ENCODE measurements around the gene BRMS1. TPM values are rescaled to one million over a fixed set of nuclear protein-coding genes. Genes with fewer than 3 reads are reported as not detected.

The BRMS1 gene
- total RNA-seq, 2 experiments from 2014 or later, result 53.2 to 57.1 TPM

DNA sequence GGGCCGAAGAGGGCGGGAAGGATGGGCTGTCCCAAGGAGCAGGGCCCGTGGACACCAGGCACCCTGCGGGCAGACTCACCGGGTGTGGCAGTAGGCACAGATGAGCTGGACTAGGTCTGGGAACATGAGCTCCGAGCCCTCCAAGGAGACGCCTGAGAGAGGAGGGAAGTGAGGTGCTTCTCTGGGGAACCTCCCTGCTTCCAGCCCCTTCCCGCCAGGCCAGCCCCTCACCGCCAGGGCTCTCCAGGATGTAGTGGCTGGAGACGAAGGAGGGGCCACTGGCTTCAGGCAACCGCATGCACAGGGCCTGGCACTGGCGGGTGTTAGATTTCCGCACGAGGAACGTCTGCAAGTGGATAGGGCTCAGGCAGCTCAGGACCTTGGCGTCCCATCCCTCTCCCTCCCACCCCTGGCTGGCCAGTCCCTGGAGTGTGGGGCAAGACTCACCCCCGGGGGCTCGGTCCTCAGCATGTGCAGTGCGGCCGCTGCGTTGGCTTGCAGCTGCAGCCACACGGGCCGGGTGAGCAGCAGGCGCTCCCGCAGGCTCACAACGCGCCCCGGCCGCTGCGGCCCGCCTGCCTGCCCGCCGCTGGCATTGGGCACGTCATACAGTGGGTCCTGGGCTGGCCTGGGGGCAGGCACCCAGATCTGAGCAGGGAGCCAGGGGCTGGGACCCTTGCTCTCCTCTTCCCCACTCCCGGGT, 9.2 kb downstream of the BRMS1 start:
- POLR2A ChIA-PET, result interaction anchor here (0.6 to 3.2 kb wide), 6 partner anchors 9 to 836 kb away, joined by 3 to 25 read pairs (median 12); partner anchors contain the start of genes BRMS1 and CD248
- peaks cover 24% of the 10 kb centered on the region for H3K36me3 Mint-ChIP-seq (ENCODE audit: low read depth)
- H3K4me1 Mint-ChIP-seq (ENCODE audit: low read depth), result peaks cover 40% of the 10 kb centered on the region
- CTCF ChIA-PET, result interaction anchor here (0.5 to 8.7 kb wide), 13 partner anchors 9 to 54 kb away, joined by 3 to 194 read pairs (median 5); partner anchors contain the start of genes BRMS1, CD248 and YIF1A
- H3K27ac Mint-ChIP-seq, result peak overlapping the region; percentile 43
- H3K27me3 Mint-ChIP-seq (ENCODE audit: low read depth), result no peaks in the 10 kb centered on the region
- DNase-seq (no peak), ATAC-seq (peak; percentile 2)
- H3K4me3 Mint-ChIP-seq, result no peak overlapping the region
- H3K9me3 Mint-ChIP-seq (ENCODE audit: insufficient read depth), result no peaks in the 10 kb centered on the region

DNA sequence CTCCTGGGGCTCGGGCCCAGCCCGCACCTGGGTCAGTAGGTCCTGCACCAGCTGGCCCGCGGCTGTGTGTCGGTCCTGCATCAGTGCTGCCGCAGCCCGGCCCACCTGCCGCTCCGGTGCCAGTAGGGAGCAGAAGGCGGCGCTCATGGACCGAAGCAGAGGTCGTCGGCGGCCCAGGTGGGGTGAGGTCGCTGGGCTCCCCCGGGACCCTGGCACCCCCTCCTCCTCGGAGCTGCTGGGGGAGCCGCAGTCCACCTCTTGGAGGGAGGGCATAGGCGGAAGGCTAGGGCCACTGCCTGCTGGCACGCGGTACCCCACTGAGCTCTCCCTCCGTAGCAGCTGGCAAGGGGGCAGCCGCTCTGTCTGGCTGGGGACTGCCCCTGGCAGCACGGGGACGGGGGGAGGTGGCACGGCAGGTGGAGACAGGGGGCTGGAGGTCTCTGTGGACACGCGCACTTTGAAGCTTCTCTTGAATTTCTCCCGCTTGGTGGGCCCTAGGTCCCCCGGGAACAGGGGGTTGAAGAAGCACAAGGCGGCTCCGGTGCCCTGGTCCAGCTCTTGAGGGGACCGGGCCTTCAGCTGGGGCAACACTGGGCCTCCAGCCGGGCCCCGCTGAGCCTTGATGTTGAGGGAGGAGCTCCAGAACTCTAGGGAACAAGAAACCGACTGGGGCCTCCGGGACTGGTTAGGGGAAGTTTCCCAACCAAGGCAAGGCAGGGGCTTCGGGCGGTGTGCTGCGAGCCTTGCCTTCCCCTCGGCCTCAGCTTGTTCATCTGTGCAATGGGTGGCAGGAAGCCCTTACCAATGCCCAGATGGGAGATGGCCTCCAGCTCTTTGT, 10.1 kb downstream of the BRMS1 start:
- no peaks in the 10 kb centered on the region for H3K9me3 Mint-ChIP-seq (ENCODE audit: insufficient read depth)
- no peaks in the 10 kb centered on the region for H3K27me3 Mint-ChIP-seq (ENCODE audit: low read depth)
- POLR2A ChIA-PET, result interaction anchor here (0.6 to 3.2 kb wide), 5 partner anchors 8 to 22 kb away, joined by 3 to 25 read pairs (median 14); partner anchors contain the start of genes BRMS1 and CD248
- CTCF ChIA-PET, result interaction anchor here (1.3 to 8.7 kb wide), 6 partner anchors 10 to 54 kb away, joined by 5 to 194 read pairs (median 7); partner anchors contain the start of gene BRMS1
- no peak overlapping the region for H3K4me3 Mint-ChIP-seq
- peak overlapping the region; percentile 43 for H3K27ac Mint-ChIP-seq
- no peak for DNase-seq
- ATAC-seq, result no peak
- peaks cover 42% of the 10 kb centered on the region for H3K4me1 Mint-ChIP-seq (ENCODE audit: low read depth)
- peaks cover 24% of the 10 kb centered on the region for H3K36me3 Mint-ChIP-seq (ENCODE audit: low read depth)

DNA sequence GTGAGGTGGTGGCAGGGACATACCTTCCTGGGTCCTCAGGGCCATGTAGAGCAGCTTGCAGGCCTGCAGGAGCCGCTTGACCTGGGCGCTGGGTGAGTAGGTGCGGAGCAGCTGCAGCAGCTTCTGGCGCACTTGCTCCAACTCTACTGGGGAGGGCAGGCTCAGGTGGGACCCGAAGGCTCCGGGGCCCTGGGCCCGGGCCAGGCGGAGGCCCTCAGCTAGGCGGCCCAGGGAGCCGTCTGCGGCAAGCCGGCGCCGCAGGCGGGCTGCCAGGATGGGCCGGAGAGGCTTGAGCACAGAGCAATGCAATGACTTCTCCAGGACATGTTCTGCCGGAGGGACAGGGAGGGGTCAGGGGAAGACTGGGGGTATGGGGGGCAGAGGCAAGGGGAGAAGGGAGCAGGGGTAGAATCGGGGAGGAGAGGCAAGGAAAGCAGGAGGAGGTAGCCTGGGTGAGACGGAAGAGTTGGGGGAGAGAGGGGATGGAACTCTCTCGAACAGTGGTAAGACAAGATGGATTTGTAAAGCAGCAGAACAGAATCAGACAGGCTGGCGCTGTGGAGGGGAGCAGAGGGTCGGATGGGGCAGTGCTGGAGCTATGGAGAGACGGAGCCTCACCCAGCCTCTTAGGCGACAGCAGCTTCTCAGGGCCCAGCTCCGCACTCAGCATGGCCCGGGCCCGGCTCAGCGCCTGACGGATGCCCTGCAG, 10.9 kb downstream of the BRMS1 start:
- DNase-seq (no peak), ATAC-seq (no peak)
- Mint-ChIP-seq H3K27me3 (ENCODE audit: low read depth) (no peaks in the 10 kb centered on the region), H3K4me1 (ENCODE audit: low read depth) (peaks cover 42% of the 10 kb centered on the region), H3K9me3 (ENCODE audit: insufficient read depth) (no peaks in the 10 kb centered on the region), H3K4me3 (no peak overlapping the region), H3K36me3 (ENCODE audit: low read depth) (peaks cover 21% of the 10 kb centered on the region), H3K27ac (peak overlapping the region; percentile 71)
- ChIA-PET CTCF (interaction anchor here (1.7 to 8.7 kb wide), 3 partner anchors 11 to 55 kb away, joined by 7 to 194 read pairs (median 12); partner anchors contain the start of gene BRMS1), POLR2A (interaction anchor here (0.6 to 3.2 kb wide), 4 partner anchors 8 to 21 kb away, joined by 3 to 25 read pairs (median 16); partner anchors contain the start of genes BRMS1 and CD248)

DNA sequence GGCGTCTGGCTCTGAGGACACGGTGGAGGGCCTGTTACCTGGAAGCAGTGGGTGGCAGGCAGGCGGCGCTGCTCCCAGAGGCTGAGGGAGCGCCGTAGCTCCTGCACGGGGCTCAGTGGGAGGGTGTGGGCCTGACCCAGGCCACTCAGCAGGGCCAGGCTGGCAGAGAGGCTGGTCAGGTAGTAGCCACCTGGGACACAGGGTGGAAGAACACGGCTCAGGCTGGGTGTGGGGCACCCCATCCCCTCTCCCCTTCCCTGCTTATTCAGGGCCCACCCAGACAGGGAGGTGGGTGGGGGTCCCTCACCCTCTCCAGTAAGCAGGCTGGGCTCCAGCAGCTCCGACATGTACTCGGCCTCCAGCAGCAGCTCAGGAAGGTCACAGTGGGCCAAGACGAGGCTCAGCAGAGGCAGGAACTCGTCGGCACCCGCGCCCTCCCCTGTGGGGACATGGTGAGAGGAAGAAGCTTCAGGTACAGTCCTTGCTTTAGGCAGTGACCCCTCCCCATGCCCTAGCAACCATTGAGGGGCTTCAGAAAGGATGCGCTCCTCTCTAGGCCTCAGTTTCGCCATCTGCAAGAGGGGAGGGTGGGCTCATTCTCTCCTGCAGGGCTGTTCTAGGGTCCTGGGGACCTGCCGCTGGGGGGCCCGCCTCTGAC, 11.6 kb downstream of the BRMS1 start:
- CTCF ChIA-PET, result interaction anchor here (0.6 to 8.7 kb wide), 3 partner anchors 12 to 30 kb away, joined by 3 to 194 read pairs (median 9); partner anchors contain the start of gene BRMS1
- H3K36me3 Mint-ChIP-seq (ENCODE audit: low read depth), result peaks cover 14% of the 10 kb centered on the region
- no peak for DNase-seq
- no peaks in the 10 kb centered on the region for H3K9me3 Mint-ChIP-seq (ENCODE audit: insufficient read depth)
- POLR2A ChIA-PET, result interaction anchor here (1.6 to 3.2 kb wide), 3 partner anchors 16 to 21 kb away, joined by 9 to 25 read pairs (median 19); partner anchors contain the start of gene CD248
- H3K27ac Mint-ChIP-seq, result no peak overlapping the region
- H3K4me1 Mint-ChIP-seq (ENCODE audit: low read depth), result peaks cover 42% of the 10 kb centered on the region
- no peak for ATAC-seq
- no peak overlapping the region for H3K4me3 Mint-ChIP-seq
- H3K27me3 Mint-ChIP-seq (ENCODE audit: low read depth), result no peaks in the 10 kb centered on the region

DNA sequence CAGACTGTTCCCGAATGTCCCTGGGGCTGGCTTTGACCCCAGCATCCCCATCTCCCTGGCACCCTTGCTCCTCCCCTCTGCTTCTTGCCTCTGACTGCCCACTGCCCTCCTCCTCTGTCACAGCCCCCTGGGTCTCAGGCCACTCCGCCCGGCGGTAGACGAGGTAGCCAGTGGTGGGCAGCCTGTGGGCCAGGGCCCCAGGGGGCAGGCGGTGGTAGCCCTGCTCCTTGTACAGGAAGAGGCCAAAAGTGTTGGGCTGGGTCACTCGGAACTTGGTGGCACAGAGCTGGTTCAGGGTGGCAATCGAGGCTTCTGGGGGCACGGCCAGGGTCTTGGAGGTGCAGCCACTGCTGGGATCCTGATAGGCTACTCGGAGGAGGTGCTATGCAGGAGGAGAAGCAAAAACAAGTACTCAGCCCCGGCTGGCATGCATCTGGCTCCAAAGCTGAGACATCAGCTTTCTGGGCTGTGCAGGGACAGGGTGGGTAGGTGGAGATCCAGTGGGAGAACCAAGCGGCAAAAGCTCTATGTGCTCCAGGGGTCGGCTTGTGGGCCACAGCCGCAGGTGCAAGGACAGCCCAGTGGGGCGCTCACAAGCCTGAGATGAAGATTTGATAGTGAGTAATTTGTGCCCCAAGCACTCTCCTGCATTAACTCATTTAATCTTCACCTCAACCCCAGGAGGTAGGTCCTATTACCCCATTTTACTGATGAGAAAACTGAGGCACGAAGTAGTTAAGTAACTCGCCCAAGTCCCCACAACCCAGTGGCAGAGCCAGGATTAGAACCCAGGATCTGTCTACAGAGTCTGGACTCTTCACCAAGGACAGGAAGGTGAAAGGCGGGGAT, 12.3 kb downstream of the BRMS1 start:
- no peaks in the 10 kb centered on the region for H3K27me3 Mint-ChIP-seq (ENCODE audit: low read depth)
- CTCF ChIA-PET, result interaction anchor here (0.6 to 8.7 kb wide), 4 partner anchors 13 to 54 kb away, joined by 3 to 194 read pairs (median 6); partner anchors contain the start of gene BRMS1

DNA sequence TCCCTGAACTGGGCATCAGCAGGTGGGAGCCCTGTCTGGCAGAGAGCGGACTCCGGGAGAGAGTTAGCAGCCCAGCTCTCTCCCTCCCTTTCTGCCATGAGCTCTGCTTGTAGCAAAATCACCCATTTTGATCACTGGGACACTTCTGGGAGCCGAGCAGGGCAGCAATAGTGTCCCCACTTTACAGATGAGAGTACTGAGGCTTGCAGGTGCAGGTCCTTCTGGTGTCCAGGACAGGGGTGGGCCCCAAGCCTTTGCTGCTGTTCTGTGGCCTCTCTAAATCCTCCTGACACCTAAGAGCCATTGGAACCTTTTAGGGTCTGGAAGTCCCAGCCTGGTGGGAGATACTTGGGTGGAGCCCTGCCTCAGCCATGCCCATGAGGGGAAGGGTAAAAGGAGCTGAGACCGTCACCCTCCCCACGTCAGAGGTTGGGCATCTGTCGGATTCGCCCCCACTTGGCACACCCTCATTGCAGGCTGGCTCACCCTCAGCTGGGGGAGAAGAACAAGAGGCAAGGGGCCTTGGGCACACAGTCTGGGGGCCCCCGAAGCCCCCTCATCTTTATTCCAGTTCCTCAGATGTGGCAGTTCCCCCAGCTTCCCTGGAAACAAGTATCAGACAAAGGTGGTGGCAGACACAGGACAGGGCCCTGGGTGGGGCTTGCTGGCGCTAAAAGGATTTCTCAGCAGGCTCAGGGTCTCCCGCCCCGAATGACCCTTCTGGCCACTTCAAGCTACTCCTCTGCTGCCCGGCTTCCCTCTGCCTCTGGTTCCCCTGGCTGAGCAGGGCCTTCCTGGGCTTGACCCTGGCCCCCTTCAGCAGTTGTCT, 13.1 kb downstream of the BRMS1 start:
- CTCF ChIA-PET, result interaction anchor here (0.9 to 8.7 kb wide), 6 partner anchors 9 to 57 kb away, joined by 3 to 194 read pairs (median 4); partner anchors contain the start of gene BRMS1
- no peak overlapping the region for H3K27ac Mint-ChIP-seq

More for the DNA sequence above, 12.3 kb downstream of the BRMS1 start:
- Mint-ChIP-seq H3K36me3 (ENCODE audit: low read depth) (peaks cover 12% of the 10 kb centered on the region), H3K27ac (no peak overlapping the region), H3K9me3 (ENCODE audit: insufficient read depth) (no peaks in the 10 kb centered on the region), H3K4me1 (ENCODE audit: low read depth) (peaks cover 42% of the 10 kb centered on the region), H3K4me3 (no peak overlapping the region)
- DNase-seq, result no peak
- no peak for ATAC-seq
- POLR2A ChIA-PET, result interaction anchor here (1.5 to 1.6 kb wide), 2 partner anchors 20 to 40 kb away, joined by 4 to 9 read pairs; no protein-coding TSS in a partner anchor

DNA sequence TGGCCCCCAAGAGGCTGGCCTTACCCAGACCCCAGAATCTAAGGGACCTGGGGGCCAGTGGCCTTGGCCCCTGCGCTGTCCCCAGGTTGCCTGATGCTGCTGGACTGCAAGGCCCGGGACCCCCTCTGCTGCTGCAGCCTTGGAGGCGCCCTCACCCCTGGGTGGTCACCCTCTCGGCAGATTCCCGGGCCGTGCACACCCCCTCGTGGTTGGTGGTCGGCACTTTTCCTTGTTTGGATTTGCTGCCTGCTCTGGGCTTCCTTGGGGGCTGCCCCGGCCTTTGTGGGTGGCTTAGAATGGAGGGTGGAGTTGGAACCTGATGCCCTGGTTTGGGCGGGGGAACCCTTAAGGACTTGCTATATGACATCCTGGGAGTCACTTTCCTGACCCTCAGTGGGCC, 14.0 kb downstream of the BRMS1 start:
- Mint-ChIP-seq H3K27ac (no peak overlapping the region), H3K36me3 (ENCODE audit: low read depth) (no peaks in the 10 kb centered on the region), H3K9me3 (ENCODE audit: insufficient read depth) (no peaks in the 10 kb centered on the region), H3K4me1 (ENCODE audit: low read depth) (peaks cover 38% of the 10 kb centered on the region), H3K27me3 (ENCODE audit: low read depth) (no peaks in the 10 kb centered on the region), H3K4me3 (no peak overlapping the region)
- POLR2A ChIA-PET, result interaction anchor here (1.5 kb wide), 1 partner anchor 41 kb away, joined by 4 read pairs; no protein-coding TSS in a partner anchor
- ATAC-seq, result no peak
- no peak for DNase-seq
- CTCF ChIA-PET, result interaction anchor here (0.9 to 8.7 kb wide), 6 partner anchors 9 to 58 kb away, joined by 3 to 194 read pairs (median 4); partner anchors contain the start of gene BRMS1

More for the DNA sequence above, 13.1 kb downstream of the BRMS1 start:
- no peak for DNase-seq
- H3K4me3 Mint-ChIP-seq, result no peak overlapping the region
- H3K36me3 Mint-ChIP-seq (ENCODE audit: low read depth), result peaks cover 4% of the 10 kb centered on the region
- no peak for ATAC-seq
- peaks cover 40% of the 10 kb centered on the region for H3K4me1 Mint-ChIP-seq (ENCODE audit: low read depth)
- no peaks in the 10 kb centered on the region for H3K27me3 Mint-ChIP-seq (ENCODE audit: low read depth)
- POLR2A ChIA-PET, result interaction anchor here (1.5 to 1.6 kb wide), 2 partner anchors 19 to 41 kb away, joined by 4 to 9 read pairs; no protein-coding TSS in a partner anchor
- H3K9me3 Mint-ChIP-seq (ENCODE audit: insufficient read depth), result no peaks in the 10 kb centered on the region

DNA sequence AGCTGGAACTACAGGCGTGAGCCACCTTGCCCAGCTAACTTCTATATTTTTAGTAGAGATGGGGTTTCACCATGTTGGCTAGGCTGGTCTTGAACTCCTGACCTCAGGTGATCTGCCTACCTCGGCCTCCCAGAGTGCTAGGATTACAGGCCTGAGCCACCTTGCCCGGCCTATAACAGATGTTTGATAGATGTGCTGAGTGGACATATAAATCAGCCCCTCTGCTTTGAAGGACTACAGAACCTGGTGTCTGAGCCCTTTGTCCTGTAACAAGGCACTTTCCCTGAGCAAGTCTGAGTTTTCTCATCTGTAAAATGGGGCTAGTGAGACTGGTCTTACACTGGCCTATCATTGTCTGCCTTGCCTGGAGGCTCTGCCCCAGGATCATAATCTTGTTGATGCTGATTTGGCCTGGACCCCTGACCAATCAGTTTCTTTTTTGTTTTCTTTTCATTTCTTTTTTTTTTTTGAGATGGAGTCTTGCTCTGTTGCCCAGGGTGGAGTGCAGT, 15.7 kb downstream of the BRMS1 start:
- CTCF ChIA-PET, result interaction anchor here (0.7 to 8.7 kb wide), 8 partner anchors 9 to 57 kb away, joined by 3 to 194 read pairs (median 3); partner anchors contain the start of genes CD248, TMEM151A and YIF1A
- no peak for ATAC-seq
- POLR2A ChIA-PET, result interaction anchor here (2.2 kb wide), 1 partner anchor 16 kb away, joined by 20 read pairs; no protein-coding TSS in a partner anchor
- H3K36me3 Mint-ChIP-seq (ENCODE audit: low read depth), result no peaks in the 10 kb centered on the region
- H3K4me3 Mint-ChIP-seq, result no peak overlapping the region
- no peaks in the 10 kb centered on the region for H3K27me3 Mint-ChIP-seq (ENCODE audit: low read depth)
- no peaks in the 10 kb centered on the region for H3K9me3 Mint-ChIP-seq (ENCODE audit: insufficient read depth)
- DNase-seq, result no peak
- no peak overlapping the region for H3K27ac Mint-ChIP-seq
- peaks cover 48% of the 10 kb centered on the region for H3K4me1 Mint-ChIP-seq (ENCODE audit: low read depth)

Data from activated CD8-positive, alpha-beta T cell treated with anti-CD3 and anti-CD28 coated beads, Interleukin-2, amount 10 ng/mL, durations not matched to agents 7 days and 5 days (primary cell).